ENCODE measurements around the gene NCKAP5L.

DNA sequence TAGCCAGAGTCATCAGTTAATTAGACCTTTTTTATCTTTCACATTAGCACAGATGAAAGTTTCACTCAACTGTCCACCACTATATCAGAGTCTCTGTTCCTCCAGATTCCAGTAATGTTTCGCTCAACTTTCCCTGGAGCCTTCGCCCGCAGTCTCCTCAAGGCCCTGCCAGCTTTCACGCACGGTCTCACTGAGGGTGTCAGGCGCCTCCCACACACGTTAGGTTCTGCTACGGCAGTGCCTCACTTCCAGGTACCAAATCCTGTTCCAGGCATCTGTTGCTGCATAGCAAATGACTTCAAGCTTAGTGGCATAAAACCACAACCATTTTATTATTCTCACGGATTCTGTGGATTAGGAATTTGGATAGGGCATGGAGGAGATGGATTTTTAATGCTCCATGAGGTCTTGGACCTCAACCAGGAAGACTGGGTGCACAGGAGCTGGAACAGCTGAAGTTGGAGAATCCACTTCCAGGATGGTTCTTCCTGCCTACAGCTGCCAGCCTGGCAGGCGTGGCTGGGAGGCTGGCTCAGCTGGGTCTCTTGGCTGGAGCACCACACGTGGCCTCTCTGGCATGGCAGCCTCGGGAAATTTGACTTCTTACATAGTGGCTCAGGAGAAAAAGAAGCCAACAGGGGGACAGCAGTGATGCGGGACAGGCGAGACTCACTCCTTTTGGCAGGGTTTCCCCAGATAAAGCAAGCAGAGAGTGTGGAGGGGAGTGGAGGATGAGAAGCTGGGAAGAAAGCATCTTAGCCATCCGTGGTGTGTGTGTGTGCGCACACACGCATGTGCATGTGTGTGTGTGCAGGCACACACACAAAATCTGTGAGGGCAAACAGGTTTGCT, 36.0 kb upstream of the NCKAP5L start:
- TF ChIP-seq, protein P1, sequence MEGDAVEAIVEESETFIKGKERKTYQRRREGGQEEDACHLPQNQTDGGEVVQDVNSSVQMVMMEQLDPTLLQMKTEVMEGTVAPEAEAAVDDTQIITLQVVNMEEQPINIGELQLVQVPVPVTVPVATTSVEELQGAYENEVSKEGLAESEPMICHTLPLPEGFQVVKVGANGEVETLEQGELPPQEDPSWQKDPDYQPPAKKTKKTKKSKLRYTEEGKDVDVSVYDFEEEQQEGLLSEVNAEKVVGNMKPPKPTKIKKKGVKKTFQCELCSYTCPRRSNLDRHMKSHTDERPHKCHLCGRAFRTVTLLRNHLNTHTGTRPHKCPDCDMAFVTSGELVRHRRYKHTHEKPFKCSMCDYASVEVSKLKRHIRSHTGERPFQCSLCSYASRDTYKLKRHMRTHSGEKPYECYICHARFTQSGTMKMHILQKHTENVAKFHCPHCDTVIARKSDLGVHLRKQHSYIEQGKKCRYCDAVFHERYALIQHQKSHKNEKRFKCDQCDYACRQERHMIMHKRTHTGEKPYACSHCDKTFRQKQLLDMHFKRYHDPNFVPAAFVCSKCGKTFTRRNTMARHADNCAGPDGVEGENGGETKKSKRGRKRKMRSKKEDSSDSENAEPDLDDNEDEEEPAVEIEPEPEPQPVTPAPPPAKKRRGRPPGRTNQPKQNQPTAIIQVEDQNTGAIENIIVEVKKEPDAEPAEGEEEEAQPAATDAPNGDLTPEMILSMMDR (IDR thresholded peaks at IDR 0.05) = no peak
- no peak for TF ChIP-seq POLR2A (IDR thresholded peaks at IDR 0.05; ENCODE audit: low read depth)

Measured in esophagus muscularis mucosa (tissue), 3 donors.